Endothelial cell of hepatic sinusoid (primary cell): ENCODE measurements around the gene NNMT.

Experiments
- in situ Hi-C: cut with HindIII; loops from 2 replicates; pipeline ENCODE4 v1.10.0; 2017; ENCODE audit warnings: low sequenced_read_pairs

The NNMT gene

DNA sequence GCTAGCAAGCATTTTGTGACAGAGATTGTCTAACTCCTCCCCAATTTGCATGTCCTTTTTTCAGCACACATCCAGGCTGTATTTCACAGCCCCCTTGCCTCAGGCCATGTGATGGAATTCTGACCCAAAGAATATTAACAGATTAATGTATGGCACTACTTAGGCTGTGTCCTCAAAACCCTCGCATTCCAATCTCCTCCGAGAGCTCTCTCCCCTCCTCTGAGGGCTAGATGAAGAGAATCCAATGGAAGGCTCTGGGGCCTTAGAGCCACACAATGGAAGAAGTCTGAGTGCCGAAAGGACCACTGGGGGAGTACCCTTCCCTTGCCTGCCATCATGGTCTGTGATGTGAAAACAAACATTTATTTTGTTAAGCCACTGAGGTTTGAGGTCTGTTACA, 13.7 kb upstream of the NNMT start:
- in situ Hi-C loops: loop anchor here (5.0 to 10.0 kb wide), 2 partner anchors 55 to 488 kb away; no protein-coding TSS in a partner anchor

DNA sequence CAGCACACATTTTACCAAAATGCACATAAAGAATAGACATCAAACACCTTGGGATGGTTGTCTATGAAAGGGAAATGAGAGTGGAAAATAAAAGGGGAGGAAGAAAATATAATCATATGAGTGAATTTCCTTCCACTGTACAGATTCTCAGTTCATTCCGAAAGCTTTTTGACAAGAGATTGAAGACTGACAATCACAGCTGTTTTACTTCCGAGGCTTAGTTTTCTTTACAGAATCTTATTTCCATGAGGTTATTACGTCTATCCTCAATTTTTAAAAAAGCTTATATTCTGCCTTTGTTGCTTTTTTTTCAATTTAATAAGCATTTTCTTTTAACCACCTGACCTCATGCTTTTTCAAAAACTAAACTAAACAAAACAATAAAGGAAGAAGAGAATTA, 12.8 kb upstream of the NNMT start:
- in situ Hi-C loops: loop anchor here (5.0 to 10.0 kb wide), 2 partner anchors 54 to 489 kb away; no protein-coding TSS in a partner anchor

DNA sequence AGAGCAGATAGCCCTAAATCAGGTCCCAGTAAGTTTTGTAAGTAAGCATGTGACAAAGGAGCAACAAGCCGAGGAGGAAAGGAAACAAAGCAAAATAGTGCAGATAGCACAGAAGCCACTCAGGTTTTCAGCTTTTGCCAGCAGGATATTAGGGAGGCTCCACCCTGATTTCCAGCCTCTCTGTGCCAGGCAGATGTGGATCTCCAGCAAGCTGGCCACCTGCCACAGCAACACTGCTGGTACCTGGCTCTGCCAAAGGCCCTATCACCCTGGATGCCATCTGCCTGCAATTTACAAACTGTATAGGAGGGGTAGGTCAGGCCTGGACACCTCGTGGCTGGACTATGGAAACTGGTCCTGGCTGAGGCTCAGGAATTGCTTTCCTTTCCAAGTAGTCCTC, 12.2 kb upstream of the NNMT start:
- in situ Hi-C loops: loop anchor here (5.0 to 10.0 kb wide), 2 partner anchors 53 to 489 kb away; no protein-coding TSS in a partner anchor

DNA sequence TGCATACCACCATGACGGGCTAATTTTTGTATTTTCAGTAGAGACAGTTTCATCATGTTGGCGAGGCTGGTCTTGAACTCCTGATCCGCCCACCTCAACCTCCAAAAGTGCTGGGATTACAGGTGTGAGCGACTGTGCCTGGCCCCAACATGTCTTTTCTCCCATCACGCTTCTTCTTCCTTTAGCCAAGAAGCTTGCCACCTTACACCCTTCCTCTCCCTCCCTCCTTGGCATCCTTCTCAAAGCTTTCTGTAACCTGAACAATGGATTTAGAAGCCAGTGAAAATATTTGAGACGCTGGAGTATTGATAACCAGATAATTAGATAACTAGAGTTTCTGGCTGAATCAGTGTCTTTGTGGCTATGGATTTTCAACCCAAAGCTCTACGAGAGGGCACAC, 11.3 kb upstream of the NNMT start:
- in situ Hi-C loops: loop anchor here (5.0 to 10.0 kb wide), 2 partner anchors 52 to 490 kb away; no protein-coding TSS in a partner anchor

DNA sequence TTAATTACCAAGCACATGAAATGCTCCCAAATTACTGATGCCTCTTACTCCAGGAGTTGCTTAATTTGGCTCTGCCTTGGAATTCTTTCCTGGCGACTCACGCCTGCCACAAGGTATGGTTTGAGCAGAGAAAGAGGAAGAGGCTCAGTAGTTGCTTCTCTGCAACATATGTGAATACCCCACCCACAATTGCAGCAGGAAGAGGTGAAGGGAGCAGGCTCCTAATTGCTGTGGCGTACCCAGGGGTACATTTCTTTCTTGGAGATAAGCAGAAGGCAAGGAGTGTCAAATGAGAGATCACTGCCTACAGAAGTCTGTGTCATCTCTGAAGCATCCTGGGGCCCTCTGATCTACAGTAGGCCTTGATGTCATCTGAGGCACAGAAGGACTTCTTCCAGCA, 10.6 kb upstream of the NNMT start:
- in situ Hi-C loops: loop anchor here (10.0 kb wide), 1 partner anchor 491 kb away; no protein-coding TSS in a partner anchor

DNA sequence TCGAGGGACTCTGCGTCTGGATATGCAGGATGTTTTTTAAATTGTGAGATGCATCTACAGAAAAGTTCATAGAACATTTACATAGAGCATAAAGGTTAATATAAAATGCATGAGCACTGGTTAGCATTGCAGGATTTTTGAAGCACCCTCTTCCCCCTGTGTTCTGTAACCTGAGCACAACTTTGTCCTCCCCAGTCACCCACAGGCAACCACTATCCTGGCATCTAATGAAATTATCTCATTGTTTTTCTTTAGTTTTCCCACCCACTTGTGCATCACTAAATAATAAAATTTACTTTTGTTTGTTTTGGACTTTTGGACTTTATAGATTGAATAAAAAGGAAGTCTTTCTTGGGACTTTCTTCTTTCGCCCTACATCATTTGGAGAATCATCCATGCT, 10.0 kb upstream of the NNMT start:
- in situ Hi-C loops: loop anchor here (10.0 kb wide), 1 partner anchor 491 kb away; no protein-coding TSS in a partner anchor

DNA sequence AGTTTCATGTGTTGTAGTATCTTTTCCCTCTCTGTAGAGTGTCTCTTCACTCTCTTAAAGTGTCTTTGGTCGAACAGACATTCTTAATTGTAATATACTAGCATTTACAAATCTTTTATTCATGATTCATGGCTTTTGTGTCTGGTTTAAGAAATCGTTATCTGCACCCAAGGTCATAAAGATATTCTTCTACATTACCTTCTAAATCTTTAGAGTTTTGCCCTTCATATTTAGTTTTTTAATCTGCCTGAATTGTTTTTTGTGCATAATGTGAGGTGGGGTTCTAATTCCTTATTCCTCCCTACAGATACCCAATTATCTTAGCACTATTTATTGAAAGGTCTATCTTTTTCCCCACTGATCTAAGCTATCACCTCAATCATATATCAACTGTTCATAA, 9.0 kb upstream of the NNMT start:
- in situ Hi-C loops: loop anchor here (10.0 kb wide), 1 partner anchor 492 kb away; no protein-coding TSS in a partner anchor

DNA sequence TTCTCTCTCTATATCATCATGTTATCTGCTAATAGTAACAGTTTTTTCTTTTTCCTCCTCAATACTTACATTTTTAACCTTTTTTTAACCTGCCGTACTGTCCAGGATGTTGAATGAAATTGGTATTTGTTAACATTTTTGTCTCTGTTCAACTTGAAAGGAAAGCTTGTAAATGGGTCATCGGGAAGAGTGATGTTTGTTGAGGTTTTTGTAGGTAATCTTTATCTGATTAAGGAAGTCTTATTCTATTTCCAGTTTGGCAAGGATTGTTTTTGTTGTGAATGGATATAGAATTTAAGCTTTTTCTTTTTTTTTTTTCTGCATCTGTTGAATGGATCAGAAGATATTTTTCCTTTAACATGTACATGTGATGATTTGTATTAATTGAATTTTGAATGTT, 8.1 kb upstream of the NNMT start:
- in situ Hi-C loops: loop anchor here (10.0 kb wide), 1 partner anchor 493 kb away; no protein-coding TSS in a partner anchor

DNA sequence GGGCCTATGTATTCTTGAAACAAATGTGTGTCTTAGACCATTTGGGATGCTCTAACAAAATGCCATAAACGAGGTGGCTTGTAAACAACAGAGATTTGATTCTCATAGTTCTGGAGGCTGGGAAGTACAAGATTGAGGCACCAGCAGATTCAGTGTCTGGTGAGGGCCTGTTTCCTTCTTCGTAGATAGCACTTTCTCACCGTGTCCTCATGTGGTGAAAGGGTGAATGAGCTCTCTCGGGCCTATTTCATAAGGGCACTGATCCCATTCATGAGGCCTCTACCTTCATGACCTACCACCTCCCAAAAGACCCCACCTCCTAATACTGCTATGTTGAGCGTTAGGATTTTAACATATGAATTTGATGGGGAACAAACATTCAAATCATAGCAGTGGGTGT, 6.4 kb upstream of the NNMT start:
- in situ Hi-C loops: loop anchor here (10.0 kb wide), 1 partner anchor 495 kb away; no protein-coding TSS in a partner anchor

DNA sequence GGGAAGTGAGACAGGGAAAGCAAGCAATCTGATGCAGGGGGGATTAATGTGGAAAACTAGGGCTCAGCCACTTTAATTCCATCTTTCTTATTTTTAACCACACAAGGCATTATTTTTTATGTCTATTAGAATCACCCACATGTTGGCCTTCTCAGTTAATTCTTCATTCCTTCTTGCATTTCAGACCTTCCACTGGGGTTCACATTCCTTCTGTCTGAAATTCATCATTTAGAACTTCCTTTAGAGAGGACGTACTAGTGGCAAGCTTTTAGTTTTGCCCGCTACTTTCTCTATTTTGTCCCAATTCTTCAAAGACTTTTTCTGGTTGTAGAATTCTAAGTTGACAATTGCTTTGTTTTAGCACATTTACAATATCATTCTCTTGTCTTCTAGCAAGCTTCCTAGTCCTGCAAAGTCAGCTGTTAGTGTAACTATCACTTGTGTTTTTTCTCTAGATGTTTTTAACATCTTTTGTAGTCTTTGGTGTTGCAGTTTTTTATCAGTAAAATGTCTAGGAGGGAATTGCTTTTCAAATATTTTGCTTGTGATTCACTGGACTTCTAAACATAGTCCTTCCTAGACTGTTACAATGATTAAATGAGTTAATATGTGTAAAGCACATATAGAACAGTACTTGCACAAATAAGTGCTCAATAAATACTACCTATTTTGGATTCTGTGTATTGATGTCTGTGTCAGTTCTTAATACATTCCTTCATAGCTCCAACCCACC, 5.5 kb upstream of the NNMT start:
- in situ Hi-C loops: no loop called here

DNA sequence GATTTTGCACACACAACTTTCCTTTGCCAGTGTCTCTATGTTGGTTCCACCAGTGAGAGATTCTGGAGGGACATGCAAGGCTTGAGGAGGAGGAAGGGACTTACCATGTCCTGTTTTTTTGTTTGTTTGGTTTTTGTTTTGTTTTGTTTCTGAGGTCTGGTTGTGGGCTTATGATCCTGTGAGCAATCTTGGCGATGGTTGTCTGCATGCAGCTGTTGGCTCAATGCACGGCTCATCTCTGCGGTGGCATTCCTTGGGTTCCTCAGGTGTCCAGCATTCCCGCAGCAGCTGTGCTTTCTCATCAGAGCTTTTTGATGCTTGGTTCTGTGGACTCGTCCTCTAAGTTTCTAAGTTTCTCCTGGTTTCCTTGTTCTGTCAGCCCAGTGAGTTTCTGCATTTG, 4.8 kb upstream of the NNMT start:
- in situ Hi-C loops: no loop called here

DNA sequence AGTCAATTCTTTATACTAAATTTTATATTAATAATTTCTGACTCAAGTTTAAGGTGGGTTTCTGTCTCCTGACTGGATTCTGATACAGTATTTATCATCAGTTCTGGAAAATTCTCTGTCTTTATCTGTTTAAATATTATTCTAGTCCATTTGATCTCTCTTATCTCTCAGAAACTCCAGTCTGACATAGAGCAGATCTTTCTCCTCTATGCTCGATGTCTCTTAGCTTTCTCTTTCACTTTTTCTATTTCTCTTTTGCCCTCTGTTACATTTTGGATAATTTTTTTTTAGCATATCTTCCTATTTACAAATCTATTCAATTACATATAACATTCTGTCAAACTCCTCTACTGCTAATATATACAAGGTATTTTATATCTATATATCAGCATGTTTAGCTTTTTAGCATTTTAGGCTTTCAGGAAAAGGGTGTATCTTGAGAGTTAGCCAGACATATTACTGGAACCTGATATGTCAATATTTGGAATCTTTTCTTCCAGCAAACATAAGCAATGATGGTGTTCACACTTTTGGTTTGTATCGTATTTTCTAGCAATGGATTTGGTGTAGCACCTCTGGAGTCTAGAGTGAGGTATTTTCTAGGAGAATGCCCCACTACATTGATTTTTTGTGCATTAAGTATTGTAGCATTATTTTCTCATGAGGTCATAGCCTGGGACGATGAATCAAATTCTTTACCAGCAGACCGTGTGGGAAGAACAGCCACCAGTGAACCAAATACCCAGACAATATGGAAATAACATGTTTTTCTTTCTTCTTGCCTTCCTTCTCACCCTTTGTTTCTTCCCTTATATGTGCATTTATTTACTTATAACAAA, 4.1 kb upstream of the NNMT start:
- in situ Hi-C loops: no loop called here

DNA sequence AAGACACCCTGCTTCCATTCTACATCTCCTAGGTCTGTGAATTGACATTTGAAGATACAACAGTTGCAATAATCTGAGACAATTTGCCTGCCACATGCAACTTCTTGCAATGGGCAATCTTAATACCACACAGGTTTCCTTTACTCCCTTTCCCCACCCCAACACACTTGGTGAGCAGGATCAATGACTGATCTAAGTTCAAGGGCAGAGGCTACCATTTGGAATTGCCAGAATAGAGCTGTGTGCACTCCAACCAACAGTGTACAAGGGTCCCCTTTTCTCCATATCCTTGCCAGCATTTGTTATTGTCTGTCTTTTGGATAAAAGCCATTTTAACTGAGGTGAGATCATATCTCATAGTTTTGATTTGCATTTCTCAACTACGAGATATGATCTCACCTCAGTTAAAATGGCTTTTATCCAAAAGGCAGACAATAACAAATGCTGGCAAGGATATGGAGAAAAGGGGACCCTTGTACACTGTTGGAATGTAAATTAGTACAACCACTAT, 2.9 kb upstream of the NNMT start:
- in situ Hi-C loops: no loop called here

DNA sequence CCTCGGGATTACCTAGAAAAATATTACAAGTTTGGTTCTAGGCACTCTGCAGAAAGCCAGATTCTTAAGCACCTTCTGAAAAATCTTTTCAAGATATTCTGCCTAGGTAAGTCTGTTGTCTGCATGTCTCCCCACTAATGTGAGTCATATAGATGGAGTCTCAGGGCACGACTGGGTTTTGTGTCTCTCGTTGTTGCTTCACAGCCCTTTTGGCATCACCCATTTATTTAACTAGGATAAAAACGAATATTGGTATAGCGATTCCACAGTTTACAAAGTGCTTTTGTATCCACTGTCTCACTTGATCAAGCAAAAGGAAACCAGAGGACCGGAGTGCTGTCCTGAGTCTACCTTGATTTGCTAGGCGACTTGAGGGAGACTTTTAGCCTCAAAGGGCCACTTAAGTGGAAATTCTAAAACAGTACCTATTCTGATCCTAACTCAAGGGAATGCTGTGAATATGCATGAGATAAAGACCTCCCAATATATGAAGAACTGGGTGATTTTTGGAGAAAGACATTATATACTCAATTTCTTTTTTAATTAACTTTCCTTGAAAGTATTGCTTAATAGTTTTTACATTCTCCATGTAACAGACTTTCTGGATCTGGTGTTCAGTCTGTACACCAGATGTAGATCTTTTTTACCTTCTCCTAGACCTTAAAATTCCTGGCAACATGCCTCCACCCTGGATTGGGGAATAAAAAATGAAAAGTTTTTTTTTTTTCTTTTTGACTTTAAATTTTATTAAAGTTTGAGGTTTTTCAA, 590 bp downstream of the NNMT start:
- in situ Hi-C loops: no loop called here

DNA sequence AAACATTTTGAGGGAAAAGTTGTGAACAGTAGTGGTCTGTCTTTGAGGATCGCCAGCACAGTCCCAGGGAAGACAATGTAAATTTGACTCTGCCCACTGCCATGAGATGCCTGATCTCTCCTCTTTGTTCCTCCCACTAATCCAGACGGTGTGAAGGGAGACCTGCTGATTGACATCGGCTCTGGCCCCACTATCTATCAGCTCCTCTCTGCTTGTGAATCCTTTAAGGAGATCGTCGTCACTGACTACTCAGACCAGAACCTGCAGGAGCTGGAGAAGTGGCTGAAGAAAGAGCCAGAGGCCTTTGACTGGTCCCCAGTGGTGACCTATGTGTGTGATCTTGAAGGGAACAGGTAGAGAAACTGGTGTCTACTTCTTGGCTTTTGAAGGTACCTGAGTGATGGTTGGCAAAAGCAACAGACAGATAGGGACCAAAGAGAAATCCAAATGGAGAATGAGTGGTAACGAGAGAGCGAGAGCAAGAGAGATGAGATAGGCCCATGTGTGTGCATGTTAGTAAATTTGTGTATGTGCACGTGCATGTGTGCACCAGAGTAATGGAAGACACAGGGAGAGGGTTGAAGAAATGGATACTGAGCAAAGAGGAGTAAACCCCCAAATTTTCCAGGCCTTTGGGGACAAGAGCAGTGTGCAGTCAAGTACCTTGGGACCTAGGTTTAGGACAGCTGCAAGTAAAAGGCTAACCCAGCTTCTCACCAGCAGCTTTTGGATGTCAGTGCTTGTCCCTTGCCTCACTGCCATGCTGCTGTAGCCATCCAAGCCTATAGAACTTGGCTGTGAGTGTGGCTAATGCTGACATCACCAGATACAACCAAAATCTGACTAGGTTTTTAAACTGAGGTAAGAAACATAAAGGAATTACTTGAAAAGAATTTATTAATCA, 1.9 kb downstream of the NNMT start:
- in situ Hi-C loops: no loop called here

DNA sequence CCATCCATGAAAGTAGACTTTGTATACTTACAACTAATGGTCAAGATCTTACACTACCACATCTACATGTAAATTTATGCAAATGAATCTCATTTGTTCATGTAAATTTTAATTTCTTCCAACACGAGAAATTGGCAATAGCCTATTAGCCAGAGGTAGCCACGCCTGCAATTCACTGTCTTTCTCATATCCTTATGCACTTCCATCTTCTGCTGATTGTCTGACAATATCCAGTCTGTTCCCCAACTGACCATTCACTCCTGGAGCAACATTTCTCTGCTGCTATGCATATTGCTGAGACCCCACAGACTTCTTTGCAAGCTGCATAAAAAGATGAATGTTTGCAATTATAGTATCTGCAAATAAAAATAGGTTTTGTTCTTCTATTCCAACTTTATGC, 2.5 kb downstream of the NNMT start:
- in situ Hi-C loops: no loop called here

DNA sequence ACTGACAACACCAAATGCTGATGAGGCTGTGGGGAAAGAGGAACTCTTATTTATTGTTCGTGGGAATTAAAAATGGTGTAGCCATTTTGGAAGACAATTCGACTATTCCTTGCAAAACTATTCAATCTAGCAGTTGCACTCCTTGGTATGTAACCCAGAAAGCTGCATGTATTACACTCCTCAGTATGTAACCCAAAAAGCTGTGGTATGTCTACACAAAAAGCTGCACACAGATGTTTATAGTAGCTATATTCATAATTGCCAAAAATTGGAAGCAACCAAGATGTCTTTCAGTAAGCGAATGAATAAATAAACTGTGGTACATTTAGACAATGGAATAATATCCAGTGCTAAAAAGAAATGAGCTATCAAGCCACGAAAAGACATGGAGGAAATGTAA, 4.9 kb downstream of the NNMT start:
- in situ Hi-C loops: no loop called here

DNA sequence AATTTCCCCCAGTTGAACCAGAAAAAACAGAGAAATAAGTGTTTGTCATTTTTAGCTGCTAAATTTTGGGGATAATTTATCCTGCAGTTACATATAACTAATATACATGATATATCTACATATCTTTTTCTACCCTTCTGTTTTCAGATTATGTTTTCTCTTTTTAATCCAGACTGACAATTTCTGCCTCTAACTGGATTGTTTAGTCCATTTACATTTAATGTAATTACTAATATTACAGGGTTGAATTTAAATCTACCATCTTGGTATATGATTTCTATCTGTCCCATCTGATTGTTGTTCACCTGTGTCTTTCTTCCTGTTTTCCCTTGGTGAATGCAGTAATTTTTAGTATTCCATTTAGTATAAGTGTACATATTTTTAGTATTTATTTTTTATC, 5.7 kb downstream of the NNMT start:
- in situ Hi-C loops: no loop called here

DNA sequence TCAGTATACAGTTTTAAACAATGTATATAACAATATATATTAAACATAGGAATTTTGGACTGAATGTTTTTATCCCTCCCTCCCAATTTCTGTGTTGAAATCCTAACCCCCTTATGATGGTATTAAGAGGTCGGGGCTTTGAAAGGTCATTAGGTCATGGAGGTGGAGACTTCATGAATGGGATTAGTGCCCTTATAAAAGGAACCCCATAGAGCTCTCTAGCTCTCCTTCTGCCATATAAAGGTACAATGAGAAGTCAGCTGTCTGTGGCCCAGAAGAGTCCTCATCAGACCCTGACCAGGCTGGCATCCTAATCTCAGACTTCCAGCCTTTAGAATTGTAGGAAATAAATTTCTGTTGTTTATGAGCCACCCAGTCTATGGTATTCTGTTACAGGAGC, 6.5 kb downstream of the NNMT start:
- in situ Hi-C loops: no loop called here

DNA sequence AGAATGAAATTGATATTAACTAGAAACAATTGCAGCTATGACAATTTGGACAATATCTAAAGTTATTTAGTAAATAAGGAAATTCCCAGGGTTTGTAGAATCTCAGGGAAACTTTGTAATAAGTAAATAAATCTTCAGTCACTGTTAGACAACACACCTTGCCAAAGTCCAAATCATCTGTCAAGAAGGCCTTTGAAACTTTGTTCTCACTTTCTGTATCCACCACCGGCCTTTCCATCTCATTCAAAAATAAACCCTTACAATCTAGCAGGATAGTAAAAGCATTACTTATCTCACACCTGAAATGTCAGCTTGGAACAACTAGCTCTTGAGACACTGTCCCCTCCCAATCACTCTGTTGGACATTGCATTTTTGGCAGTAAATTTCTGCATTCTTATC, 7.9 kb downstream of the NNMT start:
- in situ Hi-C loops: no loop called here
